ENCODE results near the gene LMCD1. TPM values are rescaled to one million over a fixed set of nuclear protein-coding genes. Genes with fewer than 3 reads are reported as not detected.

The LMCD1 gene, protein sequence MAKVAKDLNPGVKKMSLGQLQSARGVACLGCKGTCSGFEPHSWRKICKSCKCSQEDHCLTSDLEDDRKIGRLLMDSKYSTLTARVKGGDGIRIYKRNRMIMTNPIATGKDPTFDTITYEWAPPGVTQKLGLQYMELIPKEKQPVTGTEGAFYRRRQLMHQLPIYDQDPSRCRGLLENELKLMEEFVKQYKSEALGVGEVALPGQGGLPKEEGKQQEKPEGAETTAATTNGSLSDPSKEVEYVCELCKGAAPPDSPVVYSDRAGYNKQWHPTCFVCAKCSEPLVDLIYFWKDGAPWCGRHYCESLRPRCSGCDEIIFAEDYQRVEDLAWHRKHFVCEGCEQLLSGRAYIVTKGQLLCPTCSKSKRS
- 85.4 and 86.1 TPM in 2 replicates for polyA plus RNA-seq (2011; rRNA removed)
- 107 and 123 TPM in 2 replicates for polyA plus RNA-seq (2012; cell fraction: cytosol; rRNA removed)
- polyA plus RNA-seq (2012; cell fraction: nucleus; rRNA removed), result 121 and 126 TPM in 2 replicates
- 64.3 to 73.2 TPM (median 67.7 TPM) in 3 replicates for polyA plus RNA-seq (2017; fragmentation: RNase III; extraction: RNeasy Plus Mini Kit Qiagen cat#74134 plus additional on column Dnase treatment)
- 51.7 and 55.9 TPM in 2 replicates for polyA minus RNA-seq (2011; rRNA and poly(A)+ RNA removed)

DNA sequence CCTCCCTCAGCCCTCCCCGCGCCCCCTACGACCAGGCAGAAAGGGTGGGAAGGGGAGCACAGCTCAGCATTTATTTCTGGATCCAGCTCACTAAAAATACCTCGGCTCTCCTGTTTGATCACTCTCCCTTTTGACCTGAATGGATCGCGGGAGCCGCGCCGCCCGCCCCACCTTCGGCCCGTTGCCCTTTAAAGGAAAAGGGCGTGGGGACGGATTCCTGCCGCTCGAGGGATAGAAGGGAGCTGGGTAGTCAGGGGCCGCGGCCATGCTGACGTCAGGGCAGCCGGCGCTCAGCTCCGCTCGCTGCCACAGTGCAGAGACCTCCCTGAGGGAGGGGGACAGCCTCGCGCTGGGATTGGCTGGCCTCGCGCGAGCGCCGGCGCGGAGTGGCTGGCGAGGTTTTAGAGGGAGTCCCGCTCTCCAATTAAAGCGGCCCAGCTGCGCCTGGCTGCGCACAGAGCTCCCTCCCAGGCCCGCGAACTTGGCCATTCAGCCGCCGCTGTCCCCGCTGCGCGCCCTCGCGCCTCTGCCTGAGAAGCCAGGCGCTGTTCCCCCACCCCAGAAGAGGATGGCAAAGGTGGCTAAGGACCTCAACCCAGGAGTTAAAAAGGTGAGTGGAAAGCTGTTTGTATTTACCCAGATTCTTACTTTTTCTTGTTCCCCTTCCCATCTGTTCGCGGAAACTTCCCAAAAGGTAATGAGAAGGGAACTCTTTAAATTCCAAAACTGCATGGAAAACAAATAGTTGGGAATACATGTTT is at the start of gene LMCD1:
Gene LMCD1 (plus strand): TSS at position 453 of the 761 bp plus-strand sequence. CDS start 116 bp downstream, at position 569.
- no peaks in the 10 kb centered on the region for H3K9me3 ChIP-seq
- peaks cover 68% of the 10 kb centered on the region for H3K4me1 ChIP-seq
- peak within 1 kb of the TSS; percentile 51 for H3K4me3 ChIP-seq
- WGBS (ENCODE audit: missing lambda C conversion rate), result 2% methylated on average over 46 of the region's 49 CpGs
- ChIA-PET POLR2A (interaction anchor here (0.5 to 11.5 kb wide), 16 partner anchors 9 to 120 kb away, joined by 3 to 194 read pairs (median 4); no protein-coding TSS in a partner anchor), CTCF (interaction anchor here (0.6 to 12.1 kb wide), 14 partner anchors 9 to 273 kb away, joined by 3 to 121 read pairs (median 5); no protein-coding TSS in a partner anchor)
- DNase-seq (ENCODE audit: low read depth in 1 of 2, low spot score in 1 of 2), result peak; percentile 88 to 97
- H3K4me2 ChIP-seq, result peak within 1 kb of the TSS; percentile 98
- no peak for FAIRE-seq
- peak; percentile 91 to 94 for ATAC-seq
- H3K27ac ChIP-seq, result peak within 1 kb of the TSS; percentile 86 to 88
- peak; percentile 83 for TF ChIP-seq HOXA7 (CRISPR knock-in tag; IDR thresholded peaks at IDR 0.05)
- TF ChIP-seq, protein P1, sequence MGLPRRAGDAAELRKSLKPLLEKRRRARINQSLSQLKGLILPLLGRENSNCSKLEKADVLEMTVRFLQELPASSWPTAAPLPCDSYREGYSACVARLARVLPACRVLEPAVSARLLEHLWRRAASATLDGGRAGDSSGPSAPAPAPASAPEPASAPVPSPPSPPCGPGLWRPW (IDR thresholded peaks at IDR 0.05), result no peak
- TF ChIP-seq NR3C1 (IDR thresholded peaks at IDR 0.05), result no peak
- no peak for TF ChIP-seq RCOR1 (IDR thresholded peaks at IDR 0.05; ENCODE audit: low read depth, low read length)
- TF ChIP-seq, protein P2, sequence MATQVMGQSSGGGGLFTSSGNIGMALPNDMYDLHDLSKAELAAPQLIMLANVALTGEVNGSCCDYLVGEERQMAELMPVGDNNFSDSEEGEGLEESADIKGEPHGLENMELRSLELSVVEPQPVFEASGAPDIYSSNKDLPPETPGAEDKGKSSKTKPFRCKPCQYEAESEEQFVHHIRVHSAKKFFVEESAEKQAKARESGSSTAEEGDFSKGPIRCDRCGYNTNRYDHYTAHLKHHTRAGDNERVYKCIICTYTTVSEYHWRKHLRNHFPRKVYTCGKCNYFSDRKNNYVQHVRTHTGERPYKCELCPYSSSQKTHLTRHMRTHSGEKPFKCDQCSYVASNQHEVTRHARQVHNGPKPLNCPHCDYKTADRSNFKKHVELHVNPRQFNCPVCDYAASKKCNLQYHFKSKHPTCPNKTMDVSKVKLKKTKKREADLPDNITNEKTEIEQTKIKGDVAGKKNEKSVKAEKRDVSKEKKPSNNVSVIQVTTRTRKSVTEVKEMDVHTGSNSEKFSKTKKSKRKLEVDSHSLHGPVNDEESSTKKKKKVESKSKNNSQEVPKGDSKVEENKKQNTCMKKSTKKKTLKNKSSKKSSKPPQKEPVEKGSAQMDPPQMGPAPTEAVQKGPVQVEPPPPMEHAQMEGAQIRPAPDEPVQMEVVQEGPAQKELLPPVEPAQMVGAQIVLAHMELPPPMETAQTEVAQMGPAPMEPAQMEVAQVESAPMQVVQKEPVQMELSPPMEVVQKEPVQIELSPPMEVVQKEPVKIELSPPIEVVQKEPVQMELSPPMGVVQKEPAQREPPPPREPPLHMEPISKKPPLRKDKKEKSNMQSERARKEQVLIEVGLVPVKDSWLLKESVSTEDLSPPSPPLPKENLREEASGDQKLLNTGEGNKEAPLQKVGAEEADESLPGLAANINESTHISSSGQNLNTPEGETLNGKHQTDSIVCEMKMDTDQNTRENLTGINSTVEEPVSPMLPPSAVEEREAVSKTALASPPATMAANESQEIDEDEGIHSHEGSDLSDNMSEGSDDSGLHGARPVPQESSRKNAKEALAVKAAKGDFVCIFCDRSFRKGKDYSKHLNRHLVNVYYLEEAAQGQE (IDR thresholded peaks at IDR 0.05), result no peak
- TF ChIP-seq, protein P3, sequence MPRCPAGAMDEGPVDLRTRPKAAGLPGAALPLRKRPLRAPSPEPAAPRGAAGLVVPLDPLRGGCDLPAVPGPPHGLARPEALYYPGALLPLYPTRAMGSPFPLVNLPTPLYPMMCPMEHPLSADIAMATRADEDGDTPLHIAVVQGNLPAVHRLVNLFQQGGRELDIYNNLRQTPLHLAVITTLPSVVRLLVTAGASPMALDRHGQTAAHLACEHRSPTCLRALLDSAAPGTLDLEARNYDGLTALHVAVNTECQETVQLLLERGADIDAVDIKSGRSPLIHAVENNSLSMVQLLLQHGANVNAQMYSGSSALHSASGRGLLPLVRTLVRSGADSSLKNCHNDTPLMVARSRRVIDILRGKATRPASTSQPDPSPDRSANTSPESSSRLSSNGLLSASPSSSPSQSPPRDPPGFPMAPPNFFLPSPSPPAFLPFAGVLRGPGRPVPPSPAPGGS (IDR thresholded peaks at IDR 0.05), result peak; percentile 40; the same call in 1 of the 3 replicates
- peak; percentile 77 for TF ChIP-seq EHF (CRISPR knock-in tag; IDR thresholded peaks at IDR 0.05)
- TF ChIP-seq, protein P4, sequence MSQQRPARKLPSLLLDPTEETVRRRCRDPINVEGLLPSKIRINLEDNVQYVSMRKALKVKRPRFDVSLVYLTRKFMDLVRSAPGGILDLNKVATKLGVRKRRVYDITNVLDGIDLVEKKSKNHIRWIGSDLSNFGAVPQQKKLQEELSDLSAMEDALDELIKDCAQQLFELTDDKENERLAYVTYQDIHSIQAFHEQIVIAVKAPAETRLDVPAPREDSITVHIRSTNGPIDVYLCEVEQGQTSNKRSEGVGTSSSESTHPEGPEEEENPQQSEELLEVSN (IDR thresholded peaks at IDR 0.05; ENCODE audit: borderline replicate concordance, low read depth), result peak; percentile 99
- TF ChIP-seq RFX5 (IDR thresholded peaks at IDR 0.05), result peak; percentile 74
- no peak for TF ChIP-seq EP300 (IDR thresholded peaks at IDR 0.05)
- TF ChIP-seq SREBF2 (IDR thresholded peaks at IDR 0.05), result no peak
- TF ChIP-seq ZFP36 (IDR thresholded peaks at IDR 0.05; ENCODE audit: borderline replicate concordance, partially characterized antibody), result no peak
- peak; percentile 81; the same call in 1 of the 2 replicates for TF ChIP-seq ZNF302 (CRISPR knock-in tag; IDR thresholded peaks at IDR 0.05)
- TF ChIP-seq, protein P5, sequence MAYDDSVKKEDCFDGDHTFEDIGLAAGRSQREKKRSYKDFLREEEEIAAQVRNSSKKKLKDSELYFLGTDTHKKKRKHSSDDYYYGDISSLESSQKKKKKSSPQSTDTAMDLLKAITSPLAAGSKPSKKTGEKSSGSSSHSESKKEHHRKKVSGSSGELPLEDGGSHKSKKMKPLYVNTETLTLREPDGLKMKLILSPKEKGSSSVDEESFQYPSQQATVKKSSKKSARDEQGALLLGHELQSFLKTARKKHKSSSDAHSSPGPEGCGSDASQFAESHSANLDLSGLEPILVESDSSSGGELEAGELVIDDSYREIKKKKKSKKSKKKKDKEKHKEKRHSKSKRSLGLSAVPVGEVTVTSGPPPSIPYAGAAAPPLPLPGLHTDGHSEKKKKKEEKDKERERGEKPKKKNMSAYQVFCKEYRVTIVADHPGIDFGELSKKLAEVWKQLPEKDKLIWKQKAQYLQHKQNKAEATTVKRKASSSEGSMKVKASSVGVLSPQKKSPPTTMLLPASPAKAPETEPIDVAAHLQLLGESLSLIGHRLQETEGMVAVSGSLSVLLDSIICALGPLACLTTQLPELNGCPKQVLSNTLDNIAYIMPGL (CRISPR knock-in tag; IDR thresholded peaks at IDR 0.05; ENCODE audit: borderline replicate concordance), result no peak
- peak in 1 of 2 experiments; percentile 74; a peak in 2 of 5 replicates for TF ChIP-seq JUN (IDR thresholded peaks at IDR 0.05)
- no peak for TF ChIP-seq CBX2 (IDR thresholded peaks at IDR 0.05; ENCODE audit: borderline replicate concordance, low read depth)
- TF ChIP-seq SMC3 (IDR thresholded peaks at IDR 0.05), result no peak
- 0 out of 2 replicates have a peak, but pooled peaks have one; percentile 24 for TF ChIP-seq PHF8 (IDR thresholded peaks at IDR 0.05; ENCODE audit: borderline replicate concordance, low read depth)
- TF ChIP-seq MYC (IDR thresholded peaks at IDR 0.05; ENCODE audit: borderline replicate concordance, low read length), result no peak
- TF ChIP-seq, protein P6, sequence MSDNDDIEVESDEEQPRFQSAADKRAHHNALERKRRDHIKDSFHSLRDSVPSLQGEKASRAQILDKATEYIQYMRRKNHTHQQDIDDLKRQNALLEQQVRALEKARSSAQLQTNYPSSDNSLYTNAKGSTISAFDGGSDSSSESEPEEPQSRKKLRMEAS (IDR thresholded peaks at IDR 0.05), result peak; percentile 98
- no peak for TF ChIP-seq NFE2L2 (conservative IDR thresholded peaks at IDR 0.05; ENCODE audit: low read length)
- no peak for TF ChIP-seq CEBPB (IDR thresholded peaks at IDR 0.05)
- TF ChIP-seq NPAS2 (CRISPR knock-in tag; IDR thresholded peaks at IDR 0.05; ENCODE audit: borderline replicate concordance), result no peak
- TF ChIP-seq MAFK (IDR thresholded peaks at IDR 0.05; ENCODE audit: partially characterized antibody), result peak; percentile 81
- no peak for TF ChIP-seq FOXS1 (CRISPR knock-in tag; IDR thresholded peaks at IDR 0.05)
- no peak for TF ChIP-seq GATA3 (IDR thresholded peaks at IDR 0.05; ENCODE audit: borderline replicate concordance)
- TF ChIP-seq ESRRA (IDR thresholded peaks at IDR 0.05; ENCODE audit: borderline replicate concordance, low read length), result no peak
- TF ChIP-seq HOXB13 (CRISPR knock-in tag; IDR thresholded peaks at IDR 0.05; ENCODE audit: low read depth), result peak; percentile 91
